HG03558 (cell line): ENCODE results near the gene INKA1.
"Not testable (repeated sequence)": the region's sequence is repeated elsewhere in the genome, so short reads cannot be mapped to it uniquely, and the experiment has no call there.

Source experiments
- ATAC-seq: cut with Tn5 transposase; IDR thresholded peaks from one replicate; pipeline ENCODE4 v1.9.1; 2021; ENCODE audit warnings: moderate number of reproducible peaks; ENCODE audit not compliant: unreplicated experiment; ENCODE audit errors: extremely low read depth

The INKA1 gene

GRCh38 chr3:49805897-49806701, 3.0 kb downstream of the INKA1 start:
- ATAC-seq: no peak

- ATAC-seq: no peak
Observed at GRCh38 chr3:49806850-49807249, 3.8 kb downstream of the INKA1 start.

- ATAC-seq: no peak
Observed at GRCh38 chr3:49807431-49808114, 4.5 kb downstream of the INKA1 start.

GRCh38 chr3:49812916-49813496, 9.9 kb downstream of the INKA1 start:
- ATAC-seq: no peak

GRCh38 chr3:49813497-49814174, 10.6 kb downstream of the INKA1 start, which contains the start of gene UBA7:
Gene UBA7, minus strand, starts transcription at chr3:49813953. Its CDS starts 166 bp downstream, at chr3:49813787.
- ATAC-seq: no peak

GRCh38 chr3:49823131-49823530, 20.1 kb downstream of the INKA1 start:
- not testable (repeated sequence) for ATAC-seq

GRCh38 chr3:49826016-49826415, 23.0 kb downstream of the INKA1 start:
- ATAC-seq: no peak

GRCh38 chr3:49831341-49831740, 28.3 kb downstream of the INKA1 start:
- ATAC-seq: no peak

GRCh38 chr3:49839193-49839809, 36.2 kb downstream of the INKA1 start:
- no peak for ATAC-seq

GRCh38 chr3:49840388-49840787, 37.3 kb downstream of the INKA1 start:
- no peak for ATAC-seq

- ATAC-seq: no peak
Observed at GRCh38 chr3:49841126-49841696, 38.1 kb downstream of the INKA1 start.

GRCh38 chr3:49841806-49842205, 38.7 kb downstream of the INKA1 start:
- no peak for ATAC-seq

- no peak for ATAC-seq
Observed at GRCh38 chr3:49842843-49843517, 39.9 kb downstream of the INKA1 start.

- no peak for ATAC-seq
Observed at GRCh38 chr3:49844464-49845183, 41.6 kb downstream of the INKA1 start.

GRCh38 chr3:49845694-49846093, 42.6 kb downstream of the INKA1 start:
- ATAC-seq: no peak
